H9 (cell line): ENCODE data around the gene MGAT5. TPM values are rescaled to one million over a fixed set of nuclear protein-coding genes. Genes with fewer than 3 reads are reported as not detected.

Source experiments
- DNase-seq: peaks from one replicate; pipeline ENCODE4 v3.0.0-alpha.2; 2017
- H2AFZ ChIP-seq: one replicate; pipeline ENCODE4 v1.6.1; 2013; ENCODE audit warnings: mild to moderate bottlenecking, low read length, control low read depth, moderate library complexity
- H2AK5ac ChIP-seq: 2 replicates; pipeline ENCODE4 v1.6.1; 2013; ENCODE audit warnings: low read length, control low read depth, mixed read lengths; ENCODE audit not compliant: insufficient read length
- H2BK120ac ChIP-seq: one replicate; pipeline ENCODE4 v1.6.1; 2013; ENCODE audit warnings: low read depth, mild to moderate bottlenecking, low read length, control low read depth, inconsistent platforms; ENCODE audit not compliant: poor library complexity, severe bottlenecking
- H2BK12ac ChIP-seq: 2 replicates; pipeline ENCODE4 v1.6.1; 2013; ENCODE audit warnings: low read length, control low read depth, mixed read lengths, low read depth; ENCODE audit not compliant: insufficient read length
- H2BK15ac ChIP-seq: 2 replicates; pipeline ENCODE4 v1.6.1; 2013; ENCODE audit warnings: low read depth, low read length, control low read depth
- H2BK20ac ChIP-seq: one replicate; pipeline ENCODE4 v1.6.1; 2013; ENCODE audit warnings: low read depth, mild to moderate bottlenecking, low read length, control low read depth, inconsistent platforms; ENCODE audit not compliant: poor library complexity, severe bottlenecking
- H2BK5ac ChIP-seq: 2 replicates; pipeline ENCODE4 v1.6.1; 2013; ENCODE audit warnings: low read length, control low read depth, mixed read lengths; ENCODE audit not compliant: insufficient read length
- H3K14ac ChIP-seq: 2 replicates; pipeline ENCODE4 v1.6.1; 2013; ENCODE audit warnings: low read length, control low read depth; ENCODE audit not compliant: insufficient read depth
- H3K18ac ChIP-seq: 2 replicates; pipeline ENCODE4 v1.6.1; 2013; ENCODE audit warnings: low read depth, mild to moderate bottlenecking, mixed read lengths, low read length, control low read depth; ENCODE audit not compliant: insufficient read length
- H3K23ac ChIP-seq: 2 replicates; pipeline ENCODE4 v1.6.1; 2013; ENCODE audit warnings: low read length, control low read depth, mixed read lengths, low read depth; ENCODE audit not compliant: insufficient read length
- H3K23me2 ChIP-seq: 2 replicates; pipeline ENCODE4 v1.6.1; 2013; ENCODE audit warnings: low read depth, mild to moderate bottlenecking, mixed read lengths, low read length, control low read depth; ENCODE audit not compliant: insufficient read length, poor library complexity, severe bottlenecking
- H3K27ac ChIP-seq: 2 replicates; pipeline ENCODE4 v1.5.1; 2013; ENCODE audit warnings: low read length, control low read depth, mixed read lengths, low read depth; ENCODE audit not compliant: insufficient read length
- H3K27me3 ChIP-seq: 2 replicates; pipeline ENCODE4 v1.6.1; 2013; ENCODE audit warnings: low read length, control low read depth, inconsistent platforms; ENCODE audit not compliant: insufficient read depth
- H3K4ac ChIP-seq: 2 replicates; pipeline ENCODE4 v1.6.1; 2013; ENCODE audit warnings: low read depth, mild to moderate bottlenecking, control low read depth, inconsistent platforms, low read length, moderate library complexity
- H3K4me1 ChIP-seq: 2 replicates; pipeline ENCODE4 v1.6.1; 2013; ENCODE audit warnings: low read length, control low read depth, inconsistent platforms; ENCODE audit not compliant: insufficient read depth
- H3K4me2 ChIP-seq: 2 replicates; pipeline ENCODE4 v1.6.1; 2013; ENCODE audit warnings: low read length, control low read depth, mixed read lengths; ENCODE audit not compliant: insufficient read length, insufficient read depth
- H3K56ac ChIP-seq: 2 replicates; pipeline ENCODE4 v1.6.1; 2013; ENCODE audit warnings: low read depth, mild to moderate bottlenecking, mixed read lengths, low read length, control low read depth; ENCODE audit not compliant: insufficient read length
- H3K79me1 ChIP-seq: 2 replicates; pipeline ENCODE4 v1.6.1; 2013; ENCODE audit warnings: low read depth, mild to moderate bottlenecking, moderate library complexity, low read length, control low read depth, inconsistent platforms; ENCODE audit not compliant: insufficient read depth, poor library complexity, severe bottlenecking
- H3K79me2 ChIP-seq: 2 replicates; pipeline ENCODE4 v1.6.1; 2013; ENCODE audit warnings: low read length, control low read depth, inconsistent platforms; ENCODE audit not compliant: insufficient read depth
- H3K9ac ChIP-seq: 2 replicates; pipeline ENCODE4 v1.6.1; 2013; ENCODE audit warnings: low read length, control low read depth, mixed read lengths; ENCODE audit not compliant: insufficient read length; ENCODE audit errors: extremely low read depth
- H3K9me3 ChIP-seq: one replicate; pipeline ENCODE4 v1.6.1; 2013; ENCODE audit warnings: low read depth, low read length, inconsistent platforms; ENCODE audit not compliant: control insufficient read depth
- H3T11ph ChIP-seq: one replicate; pipeline ENCODE4 v1.6.1; 2013; ENCODE audit warnings: mild to moderate bottlenecking, low read length, control low read depth, inconsistent platforms
- H4K20me1 ChIP-seq: one replicate; pipeline ENCODE4 v1.6.1; 2013; ENCODE audit not compliant: control insufficient read depth, insufficient read length, insufficient read depth
- H4K5ac ChIP-seq: 2 replicates; pipeline ENCODE4 v1.6.1; 2013; ENCODE audit warnings: low read depth, mild to moderate bottlenecking, mixed read lengths, low read length, control low read depth; ENCODE audit not compliant: insufficient read length
- H4K8ac ChIP-seq: replicated peaks from 2 replicates; pipeline ENCODE4 v1.6.1; 2013; ENCODE audit warnings: low read length, control low read depth, mixed read lengths, low read depth; ENCODE audit not compliant: insufficient read length
- H4K91ac ChIP-seq: 2 replicates; pipeline ENCODE4 v1.6.1; 2013; ENCODE audit warnings: low read depth, mild to moderate bottlenecking, moderate library complexity, mixed read lengths, low read length, control low read depth; ENCODE audit not compliant: insufficient read length
- H3K27ac Mint-ChIP-seq, 3 experiments: 2 replicates in 2 of 3; 3 replicates in 1 of 3; pipeline ENCODE4 v1.8.0; 2020 to 2021; ENCODE audit warnings: mixed read lengths in 3 of 3, mild to moderate bottlenecking in 1 of 3, moderate library complexity in 1 of 3
- H3K27me3 Mint-ChIP-seq: 2 replicates; pipeline ENCODE4 v1.8.0; 2021; ENCODE audit warnings: low read depth, mild to moderate bottlenecking, moderate library complexity, mixed read lengths
- H3K36me3 Mint-ChIP-seq, 3 experiments: 2 replicates in 2 of 3; 3 replicates in 1 of 3; pipeline ENCODE4 v1.8.0; 2020 to 2021; ENCODE audit warnings: low read depth in 3 of 3, mixed read lengths in 3 of 3; ENCODE audit not compliant: insufficient read depth in 1 of 3
- H3K4me1 Mint-ChIP-seq, 2 experiments: 2 replicates each; pipeline ENCODE4 v1.8.0; 2020; ENCODE audit warnings: mixed read lengths in 2 of 2
- H3K4me3 Mint-ChIP-seq, 2 experiments: 2 replicates in 1 of 2; 3 replicates in 1 of 2; pipeline ENCODE4 v1.8.0; 2020 to 2021; ENCODE audit warnings: mild to moderate bottlenecking in 2 of 2, mixed read lengths in 2 of 2, moderate library complexity in 1 of 2
- H3K9me3 Mint-ChIP-seq, 2 experiments: 2 replicates in 1 of 2; 3 replicates in 1 of 2; pipeline ENCODE4 v1.8.0; 2020; ENCODE audit warnings: mild to moderate bottlenecking in 2 of 2, mixed read lengths in 2 of 2, moderate library complexity in 1 of 2
- CTCF ChIP-seq: fragments of 200-600 bp; sonication (generic); conservative IDR thresholded peaks from 3 replicates; pipeline ENCODE4 v1.8.0; 2021; ENCODE audit warnings: antibody characterized with exemption, mild to moderate bottlenecking
- WGBS: extraction: QIAGEN DNeasy Blood & Tissue Kit; methylation state at CpG from one replicate; pipeline ENCODE4 v1.1.7; 2013; ENCODE audit warnings: missing lambda C conversion rate, low lambda C conversion rate, mixed read lengths; ENCODE audit not compliant: insufficient read length; ENCODE audit errors: extremely low coverage; 5-methylcytosine and 5-hydroxymethylcytosine counted together
- total RNA-seq: library from RNA; stranded (reverse); gene quantifications from 2 replicates; pipeline ENCODE4 v1.2.1, GENCODE V29; 2021

The MGAT5 gene
- total RNA-seq, 1 experiment from 2014 or later = 25.7 TPM

- no CpG with 5 or more reads among the region's 1 CpG for WGBS
- H3K9me3 ChIP-seq = no peaks in the 10 kb centered on the region
Measured at GRCh38 chr2:134299334-134299733, 45.5 kb downstream of the MGAT5 start.

More at GRCh38 chr2:134299334-134299733, 45.5 kb downstream of the MGAT5 start:
- H3K27me3 Mint-ChIP-seq = no peaks in the 10 kb centered on the region
- Histone ChIP-seq H3K9ac (no peak overlapping the region), H2BK5ac (no peak overlapping the region), H3T11ph (no peak overlapping the region), H3K23ac (no peak overlapping the region), H3K56ac (no peak overlapping the region), H4K5ac (no peak overlapping the region), H4K91ac (no peak overlapping the region), H2BK15ac (no peak overlapping the region), H3K79me1 (no peaks in the 10 kb centered on the region), H2BK20ac (no peak overlapping the region), H3K4me2 (no peak overlapping the region), H3K4ac (no peak overlapping the region), H2BK12ac (no peak overlapping the region), H3K14ac (no peak overlapping the region), H4K8ac (no peak overlapping the region), H2AK5ac (no peak overlapping the region), H2BK120ac (no peak overlapping the region), H3K23me2 (no peaks in the 10 kb centered on the region), H3K79me2 (no peaks in the 10 kb centered on the region), H2AFZ (no peak overlapping the region), H3K4me1 (no peaks in the 10 kb centered on the region; the same call in 1 of the 2 replicates), H4K20me1 (no peaks in the 10 kb centered on the region), H3K27me3 (no peaks in the 10 kb centered on the region), H3K27ac (no peak overlapping the region), H3K18ac (no peak overlapping the region)
- no peak for TF ChIP-seq CTCF
- H3K4me3 Mint-ChIP-seq = no peak overlapping the region
- H3K4me1 Mint-ChIP-seq = peaks cover 17 to 18% of the 10 kb centered on the region in 2 experiments
- H3K27ac Mint-ChIP-seq = no peak overlapping the region
- H3K36me3 Mint-ChIP-seq = no peaks in the 10 kb centered on the region
- no peak for DNase-seq
- no peaks in the 10 kb centered on the region; a peak in 1 of 5 replicates for H3K9me3 Mint-ChIP-seq
